SW480 (cell line): Measurements from ENCODE around the gene PEMT.
"Not testable (repeated sequence)": the region's sequence is repeated elsewhere in the genome, so short reads cannot be mapped to it uniquely, and the experiment has no call there.

Source experiments
- DNase-seq: peaks from one replicate; pipeline ENCODE4 v3.0.0-alpha.2; 2016; ENCODE audit warnings: low spot score

PEMT gene

DNA sequence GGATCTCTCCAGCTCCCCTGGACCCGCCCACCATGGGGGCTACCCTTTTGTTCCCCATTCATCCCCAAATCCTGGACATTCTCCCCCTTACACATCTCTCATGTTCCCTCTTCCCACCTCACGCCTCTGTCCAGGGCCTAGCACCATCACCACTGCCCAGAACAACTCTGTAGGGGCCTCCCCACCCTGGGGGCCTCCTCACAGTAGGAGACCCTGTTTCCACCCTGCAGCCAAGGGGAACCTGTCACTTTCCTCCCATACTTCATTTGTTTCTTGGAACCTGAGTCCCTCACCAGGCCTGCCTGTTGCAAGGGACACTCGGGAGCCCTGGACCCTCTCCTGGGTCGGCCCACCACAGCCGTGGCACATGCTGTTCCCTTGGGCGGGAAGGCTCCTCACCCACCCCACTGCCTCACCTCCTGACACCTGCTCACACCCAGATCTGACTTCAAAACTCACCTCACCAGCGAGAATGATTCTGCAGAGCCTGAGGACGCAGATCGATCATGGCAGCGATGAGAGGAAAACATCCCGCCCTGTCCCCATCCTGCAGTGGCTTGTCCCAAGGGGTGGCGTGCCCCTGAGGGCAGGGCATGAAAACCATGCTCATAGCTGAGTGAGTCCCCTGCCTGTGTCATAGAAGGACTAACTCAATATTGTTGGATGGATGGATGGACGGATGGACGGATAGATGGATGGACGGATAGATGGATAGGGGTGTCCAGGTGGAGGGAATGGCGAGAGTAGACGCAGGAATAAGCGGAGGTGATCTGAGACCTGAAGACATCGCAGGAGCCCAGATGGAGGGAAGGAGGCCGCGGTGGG lies 88.6 kb downstream of the PEMT start:
- no peak for DNase-seq

DNA sequence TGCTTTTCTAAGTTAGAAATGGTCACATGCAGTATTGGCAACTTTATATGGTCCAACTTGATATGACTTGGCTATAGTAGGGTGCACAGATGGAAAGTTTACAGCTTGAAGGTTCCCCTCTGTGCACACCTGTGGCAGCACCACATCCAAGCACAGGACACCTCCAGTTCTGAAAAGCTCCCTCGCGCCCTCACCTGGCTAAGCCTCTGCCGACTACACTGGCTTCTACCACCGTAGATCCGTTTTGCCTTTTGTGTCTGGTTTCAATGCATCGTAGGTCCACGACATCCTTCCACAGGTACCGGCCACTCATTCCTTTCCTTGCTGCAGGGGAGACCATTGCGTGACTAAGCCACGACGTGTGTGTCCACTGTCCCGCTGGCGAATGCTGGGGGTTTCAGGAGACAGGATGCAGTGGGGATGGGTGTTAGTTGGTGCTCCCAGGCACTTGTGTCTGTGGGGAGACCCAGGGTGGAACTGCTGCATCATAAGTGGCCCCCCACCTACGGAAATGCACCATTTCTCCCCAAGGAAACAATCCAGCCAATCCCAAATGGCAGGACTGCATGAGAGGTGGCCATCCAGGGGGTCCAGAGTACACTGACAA lies 90.4 kb downstream of the PEMT start:
- DNase-seq = no peak

DNA sequence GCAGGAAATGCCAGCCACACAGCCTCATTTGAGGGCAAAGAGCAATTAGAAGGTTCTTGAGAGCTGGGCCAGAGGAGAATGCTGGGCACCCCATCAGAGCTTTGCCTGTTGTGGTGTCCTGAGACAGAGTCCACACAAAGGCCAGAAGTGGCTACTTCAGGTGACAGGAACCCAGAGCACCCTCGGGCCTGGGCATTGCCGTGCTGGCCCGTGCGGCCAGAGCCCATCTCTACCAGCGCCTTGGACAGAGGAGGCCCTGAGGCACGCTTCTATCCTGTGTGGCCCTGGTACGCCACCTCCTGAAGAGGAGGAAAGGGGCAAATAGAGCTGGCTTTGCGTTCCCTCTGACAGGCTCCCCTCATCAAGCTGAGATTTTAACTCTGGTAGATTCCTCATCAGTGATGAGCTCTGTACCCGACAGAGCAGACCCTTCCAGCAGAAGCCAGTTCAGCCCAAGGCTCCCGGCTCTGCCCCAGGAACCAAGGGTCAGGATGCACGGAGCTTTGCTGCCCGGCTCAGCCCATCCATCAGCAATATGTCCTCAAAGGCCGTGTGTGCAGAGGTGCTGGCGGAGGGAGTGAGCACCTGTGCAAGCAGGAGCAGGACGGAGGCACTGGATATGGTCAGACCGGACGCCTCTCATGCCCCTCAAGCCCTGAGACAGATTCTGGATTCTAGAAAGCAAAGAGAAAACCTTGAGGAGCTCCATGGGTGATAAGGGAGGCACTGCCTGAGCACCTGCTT lies 91.9 kb downstream of the PEMT start:
- no peak for DNase-seq

DNA sequence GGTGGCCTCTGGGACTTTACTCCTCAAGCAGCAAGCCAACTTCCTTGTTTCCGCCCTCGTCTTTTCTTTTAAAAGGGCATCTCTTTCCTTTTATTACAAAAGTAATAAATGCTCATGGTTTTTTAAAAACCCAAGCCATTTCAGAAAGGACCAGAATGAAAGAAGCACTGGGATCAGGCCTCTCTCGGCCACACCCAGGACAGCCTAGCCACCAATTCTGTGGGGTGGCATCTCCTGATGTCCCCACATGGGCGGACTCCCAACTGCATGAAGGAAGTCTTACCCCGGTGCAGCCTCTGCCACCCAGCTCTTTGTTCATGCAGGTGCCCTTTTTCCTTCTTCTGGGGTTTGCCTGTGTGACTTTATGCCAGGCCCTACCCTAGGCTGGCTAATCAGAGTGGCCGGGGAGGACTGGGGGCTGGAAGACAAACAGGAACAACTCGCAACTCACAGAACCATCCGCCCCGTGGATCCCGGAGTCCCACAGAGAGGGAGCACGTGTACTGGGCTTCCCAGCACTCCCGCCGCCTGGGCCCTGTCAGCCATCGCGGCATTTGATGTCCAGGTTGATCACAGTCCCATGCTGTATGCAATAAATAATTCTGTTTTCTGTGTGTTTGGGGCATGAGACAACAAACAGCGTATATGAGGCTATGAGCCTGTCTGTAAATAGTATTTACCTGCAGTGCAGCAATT lies 92.8 kb downstream of the PEMT start:
- no peak for DNase-seq

DNA sequence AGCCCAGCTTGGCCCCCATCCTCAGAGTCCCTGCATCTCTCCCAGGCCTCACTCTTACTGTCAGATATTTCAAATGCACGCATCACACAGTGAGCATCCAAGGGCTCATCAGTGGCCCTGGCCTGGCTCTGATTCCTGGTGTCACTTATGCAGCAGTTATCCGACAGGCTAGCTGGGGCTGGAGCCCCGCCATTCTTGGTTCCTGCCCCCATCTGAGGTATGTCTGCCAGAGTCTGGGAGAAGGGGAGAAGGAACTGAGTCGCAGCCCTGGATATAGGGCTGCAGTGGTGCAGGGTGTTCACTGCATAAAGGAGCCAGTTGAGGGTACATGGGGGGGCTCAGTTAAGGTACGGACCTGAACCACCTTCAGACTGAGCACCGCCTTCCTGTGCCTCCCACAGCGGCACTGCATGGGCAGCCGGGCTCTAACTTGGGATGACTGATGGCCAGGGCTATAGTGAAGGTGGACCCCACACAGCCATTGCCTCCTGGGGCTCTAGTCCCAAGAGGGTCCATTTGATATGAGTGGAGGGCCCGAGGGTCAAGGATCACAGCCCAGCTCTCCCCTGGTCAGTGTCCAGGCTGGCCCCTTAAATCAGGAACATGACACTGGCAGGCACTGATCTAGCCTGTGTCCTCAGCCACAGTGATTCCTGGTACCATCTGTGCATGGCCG lies 93.5 kb downstream of the PEMT start:
- DNase-seq = no peak

DNA sequence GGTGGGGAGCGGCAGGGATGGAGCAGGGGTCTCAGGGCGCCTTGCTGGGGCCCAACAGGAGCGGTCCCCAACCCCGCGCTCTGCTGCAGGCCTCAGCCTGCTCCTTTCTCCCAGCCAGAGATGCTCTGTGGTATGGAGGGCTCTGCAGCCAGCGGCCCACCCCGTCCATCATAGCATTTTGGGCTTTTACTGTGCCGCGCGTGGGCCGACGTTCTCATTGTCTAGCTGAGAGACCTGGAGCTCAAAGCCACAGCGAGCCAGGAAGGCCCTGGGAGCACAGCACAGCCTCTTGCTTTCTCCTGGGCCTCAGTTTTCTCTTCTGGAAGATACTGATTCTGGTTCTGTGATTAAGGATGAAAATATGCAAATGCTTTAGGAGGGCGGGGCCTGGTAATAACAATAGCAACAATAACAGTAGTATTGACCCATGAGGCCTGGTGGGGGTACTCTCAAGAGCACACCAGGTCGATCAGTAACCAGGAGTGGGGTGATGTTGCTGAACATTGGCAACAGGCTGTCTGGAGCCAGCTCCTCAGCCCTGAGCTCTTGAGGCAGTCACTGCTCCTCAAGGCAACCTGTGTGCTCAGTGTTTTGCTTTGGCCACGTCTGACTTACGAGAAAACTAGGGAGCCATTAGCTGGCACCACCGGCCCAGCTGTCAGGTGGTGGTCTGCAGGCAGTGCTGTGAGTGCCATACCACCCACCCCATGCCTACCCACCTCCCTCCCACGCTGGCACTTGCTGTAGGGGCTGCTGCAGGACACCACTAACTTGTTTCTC lies 94.3 kb downstream of the PEMT start:
- no peak for DNase-seq

DNA sequence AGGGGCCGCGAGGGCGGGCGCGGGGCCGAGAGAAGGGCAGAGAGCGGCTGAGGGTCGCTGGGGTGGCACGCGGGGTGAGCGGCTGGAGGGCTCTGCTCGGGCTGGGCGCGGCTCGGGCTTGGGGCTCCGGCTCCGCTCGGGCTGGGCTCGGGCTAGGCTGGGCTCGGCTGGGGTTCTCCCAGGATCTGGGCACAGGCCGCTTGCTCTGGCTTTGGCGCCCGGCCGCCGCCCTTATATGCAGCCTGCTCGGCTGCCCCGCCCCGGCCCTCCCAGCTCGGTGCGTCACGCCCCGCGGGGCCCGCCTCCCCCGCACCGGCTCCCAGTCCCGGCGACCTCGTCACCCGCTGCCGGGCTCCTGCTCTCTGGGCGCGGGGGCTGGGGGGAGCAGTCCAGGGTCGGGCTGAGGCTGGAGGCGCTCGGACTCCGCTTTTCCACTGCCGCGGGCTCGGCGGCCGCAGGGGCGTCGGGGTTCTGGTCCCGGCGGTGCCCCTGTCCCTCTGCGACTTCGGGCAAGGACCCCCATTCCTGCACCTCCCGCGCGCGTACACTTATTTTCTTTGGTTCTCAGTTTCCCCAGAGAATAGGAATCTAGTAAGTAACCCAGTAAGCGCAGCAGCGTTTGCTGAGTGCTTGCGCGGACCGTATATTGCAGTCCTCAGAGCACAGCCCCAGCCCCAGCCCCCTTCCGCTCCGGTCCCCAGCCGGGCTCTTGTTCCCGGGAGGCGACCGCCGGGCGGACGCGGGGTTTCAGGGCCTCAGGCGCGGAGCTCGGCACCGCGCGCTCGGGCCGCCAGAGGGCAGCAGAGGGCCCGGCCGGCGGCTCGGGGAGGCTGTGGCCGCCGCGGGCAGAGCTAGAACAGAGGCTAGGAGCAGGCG lies 95.1 kb downstream of the PEMT start, which contains the start of gene RASD1:
Gene RASD1 (minus strand): TSS at position 207 of the 876 bp plus-strand sequence. CDS start 214 bp downstream, outside the sequence.
- DNase-seq = peak; percentile 78

DNA sequence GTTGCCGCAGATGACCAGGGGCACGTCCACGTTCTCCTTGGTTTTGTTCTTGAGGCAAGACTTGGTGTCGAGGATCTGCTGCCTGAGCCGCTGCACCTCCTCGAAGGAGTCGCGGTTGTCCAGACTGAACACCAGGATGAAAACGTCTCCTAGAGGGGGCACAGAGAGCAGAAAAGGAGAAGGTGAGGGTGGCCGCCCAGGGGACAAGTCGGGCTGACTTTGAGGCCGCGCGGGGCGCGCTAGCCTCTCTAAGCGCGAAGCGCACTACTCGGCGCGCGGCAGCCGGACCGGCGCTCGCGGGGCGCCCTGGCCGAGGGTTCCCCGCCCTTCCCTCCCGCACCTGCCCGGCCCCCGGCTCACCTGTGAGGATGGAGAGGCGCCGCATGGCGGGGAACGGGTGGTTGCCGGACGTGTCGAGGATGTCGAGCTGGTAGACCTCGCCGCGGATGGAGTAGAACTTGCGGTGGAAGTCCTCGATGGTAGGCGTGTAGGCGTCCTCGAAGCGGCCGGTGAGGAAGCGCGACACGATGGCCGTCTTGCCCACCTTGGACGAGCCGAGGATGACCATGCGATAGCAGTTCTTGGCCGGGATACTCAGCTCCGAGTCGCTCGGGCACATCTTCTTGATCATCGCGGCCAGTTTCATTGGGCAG lies 95.8 kb downstream of the PEMT start:
- no peak for DNase-seq

DNA sequence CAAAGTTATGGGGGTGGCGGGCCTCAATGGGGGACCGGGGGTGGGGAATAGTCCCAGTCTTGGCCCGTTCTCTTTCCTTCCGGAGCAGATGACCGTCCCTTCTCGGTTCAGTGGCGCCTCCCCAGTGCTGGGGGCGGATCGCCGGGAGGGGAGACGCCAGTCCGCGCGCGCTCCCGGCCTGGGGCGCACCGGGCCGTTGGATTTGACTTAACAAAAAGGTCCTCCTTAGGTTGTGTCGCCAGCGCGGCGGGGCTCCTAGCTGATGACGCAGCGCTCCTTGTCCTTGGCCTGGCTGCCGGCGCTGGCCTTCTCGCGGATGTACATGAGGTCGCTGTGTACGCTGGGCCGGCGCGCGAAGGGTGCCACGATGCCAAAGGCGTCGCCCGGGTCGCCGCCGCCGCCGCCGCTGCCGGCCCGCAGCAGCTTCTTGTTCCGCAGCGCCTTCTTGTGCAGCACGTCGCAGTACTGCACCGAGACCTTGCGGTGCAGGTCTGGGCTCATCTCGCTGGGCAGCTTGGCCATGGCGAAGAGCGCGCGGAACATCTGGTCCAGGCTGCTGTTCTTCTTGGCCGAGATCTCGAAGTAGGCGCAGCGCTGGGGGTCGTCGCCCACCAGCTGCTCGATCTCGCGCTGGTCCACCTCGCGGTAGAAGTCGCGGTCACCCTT lies 96.5 kb downstream of the PEMT start:
- DNase-seq = no peak

DNA sequence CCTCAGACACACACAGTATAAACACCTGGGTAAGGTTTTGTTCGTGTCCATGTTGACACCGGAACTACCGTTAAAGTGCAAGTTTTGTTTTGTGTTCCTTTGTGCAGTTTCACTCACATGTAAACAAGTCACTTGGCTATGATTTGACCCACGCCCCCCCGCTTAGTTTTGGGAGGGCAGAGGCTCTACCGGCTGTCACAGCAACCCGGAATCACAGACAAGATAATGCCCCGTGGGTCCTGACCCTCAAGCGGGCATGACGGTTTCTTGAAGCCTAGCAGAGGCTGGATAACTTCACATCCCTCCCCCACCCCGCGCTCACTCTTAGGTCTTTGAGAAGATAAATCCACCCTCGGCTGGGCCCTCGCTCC lies 97.0 kb downstream of the PEMT start:
- DNase-seq = no peak

DNA sequence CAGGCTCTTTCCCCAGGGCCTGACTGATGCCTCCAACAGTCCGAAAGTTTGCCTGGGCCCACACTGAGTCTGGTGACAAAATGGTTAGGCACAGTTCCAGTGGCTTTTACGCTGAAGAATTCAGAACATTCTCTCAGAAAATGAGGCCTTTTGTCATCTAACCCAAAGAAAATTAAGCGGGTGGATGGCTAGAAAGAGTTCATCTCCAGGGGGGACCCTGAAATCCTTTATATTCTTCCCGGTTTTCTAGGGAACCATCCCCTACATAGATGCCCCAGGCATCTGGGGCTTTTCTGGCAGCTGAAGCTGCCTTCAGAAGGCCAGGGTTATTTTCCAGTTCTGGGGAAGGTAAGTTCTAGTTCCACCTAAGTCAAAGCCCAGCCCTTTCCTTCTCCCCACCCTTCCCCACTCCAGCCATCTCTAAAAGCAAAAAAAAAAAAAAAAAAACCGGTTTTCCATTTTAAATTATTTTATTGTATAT lies 97.5 kb downstream of the PEMT start:
- no peak for DNase-seq

DNA sequence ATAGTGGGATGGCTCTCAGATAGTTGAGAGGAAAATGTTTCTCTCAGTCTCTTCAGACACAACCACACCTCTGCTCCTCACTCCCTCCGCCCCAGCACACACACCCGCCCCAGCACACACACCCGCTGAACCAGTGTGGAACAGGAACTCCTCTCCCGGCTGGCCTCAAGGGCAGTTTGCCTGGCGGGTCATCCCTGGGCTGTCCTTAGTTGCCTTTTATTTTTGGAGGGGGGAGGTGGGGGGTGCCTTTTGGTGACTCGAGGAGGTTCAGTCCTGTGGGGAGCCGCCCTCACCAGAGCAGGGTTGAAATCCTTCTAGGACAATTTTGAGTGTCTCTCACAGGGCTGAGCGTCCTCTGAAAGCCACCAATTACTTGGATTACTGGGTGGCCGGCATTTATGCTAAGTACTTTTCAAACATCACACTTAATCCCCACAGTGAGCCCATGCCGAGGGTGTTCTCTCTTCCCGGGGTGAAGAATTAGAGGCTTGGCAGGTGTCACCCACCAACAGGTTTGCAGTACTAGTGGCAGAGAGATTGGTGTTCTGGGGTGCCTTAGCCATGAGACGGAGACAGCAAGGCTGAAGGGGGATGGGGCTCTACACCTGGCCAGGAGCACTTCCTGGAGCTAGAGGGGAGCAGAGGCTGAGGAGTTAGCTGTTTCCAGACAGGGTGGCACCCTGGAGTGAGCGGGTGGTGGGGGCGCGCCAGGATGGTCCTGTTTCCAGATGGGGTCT lies 98.1 kb downstream of the PEMT start:
- DNase-seq = no peak

DNA sequence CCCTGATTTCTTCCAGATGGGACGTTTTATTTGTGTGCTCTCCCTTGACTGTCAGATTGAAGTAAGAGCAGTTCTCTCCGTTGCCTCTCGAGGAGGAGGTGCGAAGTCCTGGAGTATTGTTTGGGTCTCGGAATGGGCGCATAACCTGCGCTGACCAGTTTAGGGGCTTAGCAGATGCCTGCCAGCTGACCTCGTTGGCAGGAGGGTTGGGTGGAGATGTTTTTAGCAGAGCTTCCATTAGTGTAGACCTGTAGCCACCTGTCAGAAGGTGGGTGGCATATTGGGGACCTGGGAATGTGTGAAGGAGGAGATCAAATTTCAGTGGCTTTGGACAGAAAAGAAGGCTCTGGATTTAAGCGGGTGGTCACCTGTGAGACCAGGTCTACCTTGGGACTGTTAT lies 98.9 kb downstream of the PEMT start:
- DNase-seq = no peak

DNA sequence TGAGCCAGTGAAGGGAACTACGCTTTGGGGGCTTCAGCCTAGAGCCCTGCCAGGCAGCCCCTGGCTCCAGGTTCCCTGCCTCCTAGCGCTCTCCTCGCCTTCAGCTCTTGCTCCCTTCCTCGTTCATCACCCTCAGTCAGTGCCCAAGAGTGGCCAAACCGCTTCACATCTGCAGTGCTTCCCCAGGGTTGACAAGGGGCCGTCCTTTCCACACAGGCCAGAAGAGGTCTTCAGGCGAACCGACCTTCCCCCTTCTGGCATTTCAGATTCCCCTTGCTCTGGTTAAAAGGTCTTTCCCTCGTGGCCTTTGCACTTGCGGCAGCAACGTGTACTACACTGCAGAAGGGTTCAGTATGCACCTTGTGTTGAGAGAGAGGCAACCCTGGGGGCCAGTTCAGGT lies 99.4 kb downstream of the PEMT start:
- DNase-seq = no peak

DNA sequence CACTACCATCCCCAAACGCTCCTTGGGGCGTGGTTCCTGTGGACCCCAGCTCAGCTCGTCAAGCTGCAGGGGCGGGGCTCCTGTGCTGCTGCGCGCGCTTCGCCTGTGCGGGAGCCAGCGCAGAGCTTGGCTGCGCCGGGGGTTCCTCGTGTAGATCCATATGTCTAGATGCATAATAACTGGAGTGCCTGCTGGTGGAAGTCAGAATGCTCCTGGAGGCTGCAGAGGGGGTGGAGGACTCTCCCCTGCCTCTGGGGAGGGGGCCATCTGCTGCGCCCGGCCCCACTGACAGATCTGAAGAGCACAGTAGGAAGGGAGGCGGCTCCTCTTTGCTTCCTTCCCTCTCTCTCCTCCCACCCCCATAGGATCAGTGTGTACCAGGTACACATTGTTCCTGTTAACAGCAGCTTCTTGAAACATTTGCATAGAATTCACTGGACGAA lies 99.9 kb downstream of the PEMT start:
- DNase-seq = no peak

DNA sequence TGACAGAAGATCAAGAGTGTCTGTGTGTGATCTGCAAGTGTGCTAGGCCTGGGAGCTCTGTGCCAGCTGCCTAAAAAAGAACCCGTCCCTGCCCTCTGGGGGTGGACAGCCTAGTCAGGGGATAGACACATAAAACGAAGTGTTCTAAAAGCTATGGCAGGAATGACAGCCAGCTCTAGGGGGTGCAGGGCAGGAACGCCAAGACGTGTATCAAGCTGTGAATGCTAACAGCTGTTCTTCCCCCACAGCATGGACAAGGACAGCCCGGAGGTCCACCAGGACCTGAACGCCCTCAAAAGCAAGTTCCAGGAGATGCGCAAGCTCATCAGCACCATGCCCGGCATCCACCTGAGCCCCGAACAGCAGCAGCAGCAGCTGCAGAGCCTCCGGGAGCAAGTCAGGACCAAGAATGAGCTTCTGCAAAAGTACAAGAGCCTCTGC lies 100.5 kb downstream of the PEMT start:
- no peak for DNase-seq

DNA sequence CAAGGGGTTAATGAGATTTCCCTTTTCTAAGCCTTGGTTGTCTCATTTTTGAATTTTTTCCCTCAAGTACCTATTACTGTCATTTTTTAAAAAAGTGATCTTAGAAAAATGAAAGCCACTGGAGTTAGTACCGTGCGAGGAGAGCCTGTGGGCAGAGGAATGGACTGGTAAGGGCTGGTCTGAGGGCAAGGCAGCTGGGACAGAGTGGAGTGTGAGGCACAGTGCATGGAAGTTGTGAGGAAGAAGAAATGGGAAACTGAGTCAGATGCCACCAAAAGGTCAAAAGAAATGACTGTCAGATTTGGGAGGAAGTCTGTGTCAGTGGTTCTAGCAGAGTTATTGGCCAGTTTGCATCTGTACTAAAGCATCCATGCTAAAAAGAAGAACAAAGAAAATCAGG lies 103.5 kb downstream of the PEMT start:
- DNase-seq = no peak

DNA sequence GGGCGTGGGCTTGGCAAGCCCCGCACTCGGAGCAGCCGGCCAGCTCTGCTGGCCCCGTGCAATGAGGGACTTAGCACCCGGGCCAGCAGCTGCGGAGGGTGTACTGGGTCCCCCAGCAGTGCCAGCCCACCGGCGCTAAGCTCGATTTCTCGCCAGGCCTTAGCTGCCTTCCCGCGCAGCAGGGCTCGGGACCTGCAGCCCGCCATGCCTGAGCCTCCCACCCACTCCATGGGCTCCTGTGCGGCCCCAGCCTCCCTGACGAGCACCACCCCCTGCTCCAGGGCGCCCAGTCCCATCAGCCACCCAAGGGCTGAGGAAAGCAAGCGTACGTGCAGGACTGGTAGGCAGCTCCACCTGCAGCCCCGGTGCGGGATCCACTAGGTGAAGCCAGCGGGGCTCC lies 105.1 kb downstream of the PEMT start:
- not testable (repeated sequence) for DNase-seq
